A549 (cell line): ENCODE results near the gene MARK2. TPM values are rescaled to one million over a fixed set of nuclear protein-coding genes. Genes with fewer than 3 reads are reported as not detected.

Source experiments
- ATAC-seq, 2 experiments: fragments of 200-7000 bp in 1 of 2; fragments of >200 bp in 1 of 2; cut with Nextera tagmentation in 1 of 2; cut with Tn5 transposase in 1 of 2; 3 replicates each; pipeline versions ENCODE4 v1.8.0 to v1.9.1; 2018 to 2020; ENCODE audit warnings: mild to moderate bottlenecking in 1 of 2, moderate library complexity in 1 of 2
- CTCF ChIA-PET: fragments of 300-600 bp; sonication (Branson Sonifier 250); formaldehyde crosslinking; extraction: SDS; loops from one replicate; lab custom pipeline; 2021; ENCODE audit warnings: antibody characterized with exemption, inconsistent platforms; lab: Yijun Ruan, JAX
- POLR2A ChIA-PET: fragments of 350-600 bp; formaldehyde crosslinking; extraction: SDS; loops from one replicate; lab custom pipeline; 2021; ENCODE audit warnings: antibody characterized with exemption, inconsistent platforms; lab: Yijun Ruan, JAX
- DNase-seq, 2 experiments: peaks; one replicate each; pipeline versions ENCODE4 v3.0.0 to v3.0.0-alpha.2; 2011 to 2016; ENCODE audit warnings: low read depth in 1 of 2, low spot score in 1 of 2
- FAIRE-seq: peaks from 2 replicates; lab custom pipeline; 2011; peaks lifted over from hg19 to GRCh38; lab: Jason Lieb, UNC
- H3K27ac ChIP-seq, 2 experiments: fragments of >200 bp; sonication (Bioruptor Twin); formaldehyde crosslinking; 3 replicates each; pipeline ENCODE4 v1.5.1; 2016 to 2017
- H3K4me1 ChIP-seq: fragments of >200 bp; sonication (Bioruptor Twin); formaldehyde crosslinking; 3 replicates; pipeline ENCODE4 v1.6.1; 2016
- H3K4me2 ChIP-seq: fragments of >200 bp; sonication (Bioruptor Twin); formaldehyde crosslinking; 3 replicates; pipeline ENCODE4 v1.6.1; 2016
- H3K4me3 ChIP-seq: fragments of >200 bp; sonication (Bioruptor Twin); formaldehyde crosslinking; 3 replicates; pipeline ENCODE4 v1.5.1; 2016
- H3K9me3 ChIP-seq: fragments of >200 bp; sonication (Bioruptor Twin); formaldehyde crosslinking; 3 replicates; pipeline ENCODE4 v1.6.1; 2016
- CBX2 ChIP-seq: fragments of 200-600 bp; sonication (generic); IDR thresholded peaks from 2 replicates; pipeline ENCODE4 v1.6.1; 2016; ENCODE audit warnings: low read depth, mild to moderate bottlenecking, borderline replicate concordance
- CBX8 ChIP-seq: fragments of 200-600 bp; sonication (generic); IDR thresholded peaks from 2 replicates; pipeline ENCODE4 v1.6.1; 2016
- CEBPB ChIP-seq, 2 experiments: fragments of >200 bp in 1 of 2; sonication (Bioruptor Twin) in 1 of 2; formaldehyde crosslinking in 1 of 2; IDR thresholded peaks; 2 replicates each; pipeline ENCODE4 v1.6.1; 2012 to 2016
- CHD4 ChIP-seq: fragments of 200-600 bp; sonication (generic); IDR thresholded peaks from 2 replicates; pipeline ENCODE4 v1.6.1; 2016; ENCODE audit warnings: antibody characterized with exemption, mild to moderate bottlenecking, borderline replicate concordance
- EP300 ChIP-seq, 2 experiments: fragments of >200 bp; sonication (Bioruptor Twin); formaldehyde crosslinking; IDR thresholded peaks; 2 replicates in 1 of 2; 3 replicates in 1 of 2; pipeline ENCODE4 v1.6.1; 2016 to 2017
- FOXS1 ChIP-seq: fragments of 250-450 bp; sonication (Bioruptor Pico); IDR thresholded peaks from 2 replicates; pipeline ENCODE4 v1.5.0; 2020; ENCODE audit warnings: mild to moderate bottlenecking, moderate library complexity
- HDAC2 ChIP-seq: fragments of 200-600 bp; sonication (generic); IDR thresholded peaks from 2 replicates; pipeline ENCODE4 v1.6.1; 2016
- JUNB ChIP-seq: fragments of >200 bp; sonication (Bioruptor Twin); formaldehyde crosslinking; IDR thresholded peaks from 2 replicates; pipeline ENCODE4 v1.6.1; 2016
- MAFK ChIP-seq: fragments of 450-650 bp; IDR thresholded peaks from 2 replicates; pipeline ENCODE4 v1.6.1; 2014; ENCODE audit not compliant: partially characterized antibody
- MYC ChIP-seq: IDR thresholded peaks from 2 replicates; pipeline ENCODE4 v1.6.1; 2012; ENCODE audit warnings: mild to moderate bottlenecking, inconsistent platforms, low read length, improper control_type of control experiment, borderline replicate concordance
- NPAS2 ChIP-seq: fragments of 250-450 bp; sonication (Bioruptor Pico); IDR thresholded peaks from 2 replicates; pipeline ENCODE4 v1.8.0; 2022; ENCODE audit warnings: mild to moderate bottlenecking, moderate library complexity, borderline replicate concordance
- NR3C1 ChIP-seq: fragments of >200 bp; sonication (Bioruptor Twin); formaldehyde crosslinking; IDR thresholded peaks from 3 replicates; pipeline ENCODE4 v1.6.1; 2017
- POLR2A ChIP-seq: IDR thresholded peaks from 2 replicates; pipeline ENCODE4 v1.6.1; 2012; ENCODE audit warnings: mild to moderate bottlenecking, low read length
- RAD21 ChIP-seq, 2 experiments: fragments of >200 bp in 1 of 2; sonication (Bioruptor Twin) in 1 of 2; formaldehyde crosslinking in 1 of 2; IDR thresholded peaks in 1 of 2; conservative IDR thresholded peaks in 1 of 2; 2 replicates in 1 of 2; 3 replicates in 1 of 2; pipeline ENCODE4 v1.6.1; 2012 to 2018; ENCODE audit warnings: inconsistent platforms in 1 of 2
- RFX5 ChIP-seq: fragments of 450-650 bp; IDR thresholded peaks from 2 replicates; pipeline ENCODE4 v1.7.1; 2014; ENCODE audit warnings: antibody characterized with exemption, mild to moderate bottlenecking, moderate library complexity
- RNF2 ChIP-seq: fragments of 200-600 bp; sonication (generic); IDR thresholded peaks from 2 replicates; pipeline ENCODE4 v1.6.1; 2016; ENCODE audit warnings: low read depth, mild to moderate bottlenecking, antibody characterized with exemption, moderate library complexity, borderline replicate concordance
- SREBF2 ChIP-seq: fragments of 450-650 bp; IDR thresholded peaks from 2 replicates; pipeline ENCODE4 v1.6.1; 2014; ENCODE audit warnings: mild to moderate bottlenecking, moderate library complexity
- WGBS: methylation state at CpG from one replicate; pipeline ENCODE4 v1.1.6; 2017; ENCODE audit errors: missing lambda C conversion rate; 5-methylcytosine and 5-hydroxymethylcytosine counted together
- polyA plus RNA-seq, 4 experiments: library from polyadenylated mRNA; depleted of rRNA in 3 of 4; stranded (reverse); fragments of >200 nt; fragmentation: RNase III in 1 of 4; extraction: RNeasy Plus Mini Kit Qiagen cat#74134 plus additional on column Dnase treatment in 1 of 4; gene quantifications; 2 replicates in 3 of 4; 3 replicates in 1 of 4; pipeline ENCODE4 v1.2.3, GENCODE V29; 2011 to 2017
- TF ChIP-seq, protein P1 (sequence below): fragments of >200 bp; sonication (Bioruptor Twin); formaldehyde crosslinking; IDR thresholded peaks from 3 replicates; pipeline ENCODE4 v1.6.1; 2016
- TF ChIP-seq, protein P2 (sequence below): fragments of 250-450 bp; sonication (Bioruptor Pico); IDR thresholded peaks from 2 replicates; pipeline ENCODE4 v1.5.0; 2020; ENCODE audit warnings: low read depth, mild to moderate bottlenecking, moderate library complexity
- TF ChIP-seq, protein P3 (sequence below): IDR thresholded peaks from 2 replicates; pipeline ENCODE4 v1.6.1; 2012; ENCODE audit warnings: low read depth, borderline replicate concordance
- TF ChIP-seq, protein P4 (sequence below): fragments of >200 bp; sonication (Bioruptor Twin); formaldehyde crosslinking; IDR thresholded peaks from 2 replicates; pipeline ENCODE4 v1.6.1; 2016

MARK2 gene
- polyA plus RNA-seq, 2 of the 4 experiments (the other 2 are of a cell fraction), result 20.2 to 28.4 TPM

DNA sequence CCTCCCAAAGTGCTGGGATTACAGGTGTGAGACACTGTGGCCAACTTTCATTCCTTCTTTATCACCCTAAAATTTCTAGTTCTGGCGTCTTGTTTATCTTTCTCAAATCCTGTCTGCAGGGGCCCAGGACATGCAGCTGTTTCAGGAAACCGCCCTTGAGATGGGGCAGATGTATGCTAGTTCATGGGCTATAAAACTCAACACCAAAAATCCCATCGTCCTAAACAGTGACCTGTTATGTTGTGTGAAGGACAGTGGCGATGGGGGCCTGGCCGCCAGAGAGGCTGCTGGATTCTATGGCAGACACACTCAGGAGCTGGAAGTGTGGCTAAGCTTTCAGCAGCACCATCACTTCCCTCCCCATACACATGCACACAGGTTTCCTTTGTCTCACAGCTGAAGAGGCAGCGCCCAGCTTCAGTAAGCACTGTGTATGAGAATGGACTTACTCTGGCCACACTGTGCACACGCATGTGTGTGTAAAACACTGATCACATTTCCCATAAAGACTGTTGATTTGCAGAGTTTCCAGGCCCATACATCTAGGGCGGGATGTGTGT, 36.7 kb downstream of the MARK2 start (continued):
- TF ChIP-seq RNF2, result no peak
- TF ChIP-seq, all 56 proteins: peak for 0

DNA sequence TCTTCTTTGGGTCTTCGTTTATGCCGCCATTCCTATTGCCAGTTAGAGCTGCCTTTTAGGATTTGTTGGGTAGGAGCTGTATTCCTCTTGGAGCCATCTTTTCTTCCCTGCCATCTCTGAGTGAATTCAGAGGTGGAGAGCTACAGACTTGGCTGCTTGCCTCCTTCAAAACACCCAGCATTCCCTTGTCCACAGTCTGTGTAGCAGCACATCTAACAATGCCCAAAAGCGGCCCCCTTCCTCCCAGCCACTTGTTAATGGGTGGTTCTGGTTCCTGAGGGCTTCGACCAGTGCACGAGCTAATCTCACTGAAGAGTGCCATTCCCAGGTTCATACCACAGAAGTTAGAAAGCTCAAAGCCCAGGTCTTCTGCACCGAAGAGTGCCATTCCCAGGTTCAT, 37.7 kb downstream of the MARK2 start:
- POLR2A ChIA-PET, result interaction anchor here (0.6 to 1.0 kb wide), 2 partner anchors 38 to 99 kb away, joined by 3 read pairs; partner anchors contain the start of gene MARK2
- Histone ChIP-seq H3K4me3 (no peak overlapping the region), H3K9me3 (no peaks in the 10 kb centered on the region), H3K4me2 (no peak overlapping the region), H3K27ac (no peak overlapping the region), H3K4me1 (peaks cover 34% of the 10 kb centered on the region)
- no peak for ATAC-seq
- no peak for TF ChIP-seq RAD21 (conservative IDR thresholded peaks at IDR 0.05 in 1 of 2, IDR thresholded peaks at IDR 0.05 in 1 of 2)
- TF ChIP-seq CHD4, result no peak
- no peak for TF ChIP-seq CBX2
- TF ChIP-seq NPAS2 (CRISPR knock-in tag), result no peak
- TF ChIP-seq FOXS1, result no peak
- TF ChIP-seq CEBPB (IDR thresholded peaks at IDR 0.05), result no peak
- no peak for TF ChIP-seq NR3C1
- TF ChIP-seq, protein P1, sequence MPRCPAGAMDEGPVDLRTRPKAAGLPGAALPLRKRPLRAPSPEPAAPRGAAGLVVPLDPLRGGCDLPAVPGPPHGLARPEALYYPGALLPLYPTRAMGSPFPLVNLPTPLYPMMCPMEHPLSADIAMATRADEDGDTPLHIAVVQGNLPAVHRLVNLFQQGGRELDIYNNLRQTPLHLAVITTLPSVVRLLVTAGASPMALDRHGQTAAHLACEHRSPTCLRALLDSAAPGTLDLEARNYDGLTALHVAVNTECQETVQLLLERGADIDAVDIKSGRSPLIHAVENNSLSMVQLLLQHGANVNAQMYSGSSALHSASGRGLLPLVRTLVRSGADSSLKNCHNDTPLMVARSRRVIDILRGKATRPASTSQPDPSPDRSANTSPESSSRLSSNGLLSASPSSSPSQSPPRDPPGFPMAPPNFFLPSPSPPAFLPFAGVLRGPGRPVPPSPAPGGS, result no peak
- no peak for TF ChIP-seq JUNB
- no peak for TF ChIP-seq MYC
- TF ChIP-seq RNF2, result no peak
- no peak for TF ChIP-seq SREBF2
- TF ChIP-seq RFX5, result no peak
- TF ChIP-seq, protein P2, sequence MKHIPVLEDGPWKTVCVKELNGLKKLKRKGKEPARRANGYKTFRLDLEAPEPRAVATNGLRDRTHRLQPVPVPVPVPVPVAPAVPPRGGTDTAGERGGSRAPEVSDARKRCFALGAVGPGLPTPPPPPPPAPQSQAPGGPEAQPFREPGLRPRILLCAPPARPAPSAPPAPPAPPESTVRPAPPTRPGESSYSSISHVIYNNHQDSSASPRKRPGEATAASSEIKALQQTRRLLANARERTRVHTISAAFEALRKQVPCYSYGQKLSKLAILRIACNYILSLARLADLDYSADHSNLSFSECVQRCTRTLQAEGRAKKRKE (CRISPR knock-in tag), result no peak
- TF ChIP-seq HDAC2, result no peak
- no peak for TF ChIP-seq EP300 (IDR thresholded peaks at IDR 0.05)
- TF ChIP-seq MAFK, result no peak
- no peak for TF ChIP-seq CBX8
- TF ChIP-seq, protein P3, sequence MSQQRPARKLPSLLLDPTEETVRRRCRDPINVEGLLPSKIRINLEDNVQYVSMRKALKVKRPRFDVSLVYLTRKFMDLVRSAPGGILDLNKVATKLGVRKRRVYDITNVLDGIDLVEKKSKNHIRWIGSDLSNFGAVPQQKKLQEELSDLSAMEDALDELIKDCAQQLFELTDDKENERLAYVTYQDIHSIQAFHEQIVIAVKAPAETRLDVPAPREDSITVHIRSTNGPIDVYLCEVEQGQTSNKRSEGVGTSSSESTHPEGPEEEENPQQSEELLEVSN, result no peak
- CTCF ChIA-PET, result interaction anchor here (0.6 to 4.1 kb wide), 8 partner anchors 11 to 83 kb away, joined by 3 to 32 read pairs (median 4); partner anchors contain the start of gene MARK2
- FAIRE-seq, result no peak
- DNase-seq, result no peak
- 92% methylated on average over 6 of the region's 6 CpGs for WGBS

DNA sequence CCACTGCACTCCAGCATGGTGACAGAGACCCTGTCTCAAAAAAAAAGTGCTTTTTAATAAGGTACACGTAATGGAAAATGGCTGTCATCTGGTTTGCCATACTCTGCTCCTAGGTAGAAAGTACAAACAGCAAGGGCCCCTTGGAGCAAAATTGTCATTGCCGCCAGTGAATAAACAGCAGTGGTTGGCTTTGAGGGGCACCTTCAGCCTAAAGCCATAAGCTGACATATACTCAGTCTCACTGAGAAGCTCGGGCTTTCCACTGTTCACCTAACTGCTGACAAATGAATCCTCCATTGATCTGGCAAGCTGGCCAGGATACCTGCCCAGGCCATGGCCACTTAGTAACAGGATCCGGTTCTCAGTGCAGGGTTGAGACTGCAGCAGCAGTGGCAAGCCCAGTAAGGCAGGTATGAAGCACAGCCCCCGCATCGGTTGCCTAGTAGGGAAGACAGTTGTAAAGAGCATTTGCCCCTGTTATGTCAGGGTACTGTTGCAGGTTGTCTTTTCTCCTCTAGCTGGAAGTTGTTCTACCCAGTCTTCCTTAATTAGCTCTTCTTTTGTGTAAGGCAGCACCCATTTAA, 38.8 kb downstream of the MARK2 start:
- no peak for TF ChIP-seq POLR2A
- TF ChIP-seq, protein P4, sequence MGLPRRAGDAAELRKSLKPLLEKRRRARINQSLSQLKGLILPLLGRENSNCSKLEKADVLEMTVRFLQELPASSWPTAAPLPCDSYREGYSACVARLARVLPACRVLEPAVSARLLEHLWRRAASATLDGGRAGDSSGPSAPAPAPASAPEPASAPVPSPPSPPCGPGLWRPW, result no peak
- no peak for TF ChIP-seq CEBPB (IDR thresholded peaks at IDR 0.05)
- Histone ChIP-seq H3K27ac (no peak overlapping the region), H3K4me1 (peaks cover 23% of the 10 kb centered on the region), H3K9me3 (no peaks in the 10 kb centered on the region), H3K4me3 (no peak overlapping the region), H3K4me2 (no peak overlapping the region)
- POLR2A ChIA-PET, result no interaction called here
- WGBS, result 94% methylated on average over 6 of the region's 6 CpGs
- CTCF ChIA-PET, result interaction anchor here (1.5 to 4.1 kb wide), 6 partner anchors 9 to 68 kb away, joined by 4 to 32 read pairs (median 5); partner anchors contain the start of gene MARK2
- ATAC-seq, result no peak
- FAIRE-seq, result no peak
- no peak for DNase-seq
